HK-2 (cell line): ENCODE data around the gene RPL27A.
"Not testable (repeated sequence)": the region's sequence is repeated elsewhere in the genome, so short reads cannot be mapped to it uniquely, and the experiment has no call there.

Experiments used
- DNase-seq: peaks from one replicate; pipeline ENCODE4 v3.0.0-alpha.2; 2018; ENCODE audit not compliant: unreplicated experiment

Gene RPL27A

GRCh38 chr11:8682303-8683114, at the start of gene RPL27A, which contains the start of gene TRIM66:
TSS of gene RPL27A (plus strand) at chr11:8682792. CDS start at chr11:8682814, 22 bp downstream.
TSS of gene TRIM66 (minus strand) at chr11:8682665. CDS start at chr11:8672274, 10,391 bp downstream.
- DNase-seq = peak; percentile 94

- no peak for DNase-seq
Observed at GRCh38 chr11:8634498-8634897, 48.1 kb upstream of the RPL27A start.

- DNase-seq = no peak
Observed at GRCh38 chr11:8636127-8636526, 46.5 kb upstream of the RPL27A start.

GRCh38 chr11:8638300-8638699, 44.3 kb upstream of the RPL27A start:
- no peak for DNase-seq

GRCh38 chr11:8639655-8640054, 42.9 kb upstream of the RPL27A start:
- DNase-seq = no peak

GRCh38 chr11:8640267-8640906, 42.2 kb upstream of the RPL27A start:
- DNase-seq = no peak

GRCh38 chr11:8641332-8641731, 41.3 kb upstream of the RPL27A start:
- DNase-seq = no peak

- no peak for DNase-seq
Observed at GRCh38 chr11:8642196-8642841, 40.3 kb upstream of the RPL27A start.

- DNase-seq = no peak
Observed at GRCh38 chr11:8646873-8647272, 35.7 kb upstream of the RPL27A start.

GRCh38 chr11:8649361-8649760, 33.2 kb upstream of the RPL27A start:
- no peak for DNase-seq

- DNase-seq = no peak
Observed at GRCh38 chr11:8650401-8650990, 32.1 kb upstream of the RPL27A start.

- peak; percentile 38 for DNase-seq
Observed at GRCh38 chr11:8652140-8652539, 30.5 kb upstream of the RPL27A start.

GRCh38 chr11:8654503-8654902, 28.1 kb upstream of the RPL27A start:
- no peak for DNase-seq

- no peak for DNase-seq
Observed at GRCh38 chr11:8656291-8656690, 26.3 kb upstream of the RPL27A start.

GRCh38 chr11:8658321-8659057, 24.1 kb upstream of the RPL27A start:
- no peak for DNase-seq

GRCh38 chr11:8661001-8661795, 21.4 kb upstream of the RPL27A start:
- DNase-seq = no peak

GRCh38 chr11:8665222-8665621, 17.4 kb upstream of the RPL27A start:
- no peak for DNase-seq

GRCh38 chr11:8670081-8670480, 12.5 kb upstream of the RPL27A start:
- not testable (repeated sequence) for DNase-seq

- DNase-seq = no peak
Observed at GRCh38 chr11:8671193-8671612, 11.4 kb upstream of the RPL27A start.

GRCh38 chr11:8671651-8672062, 10.9 kb upstream of the RPL27A start:
- DNase-seq = no peak

GRCh38 chr11:8672346-8672745, 10.2 kb upstream of the RPL27A start:
- DNase-seq = no peak
